Dermis blood vessel endothelial cell (primary cell): ENCODE data around the gene S100A16. TPM values are rescaled to one million over a fixed set of nuclear protein-coding genes. Genes with fewer than 3 reads are reported as not detected.

Experiments used
- DNase-seq: peaks from one replicate; pipeline ENCODE4 v3.0.0; 2010
- total RNA-seq: library from RNA; depleted of rRNA; stranded (reverse); fragments of >200 nt; gene quantifications from 2 replicates; pipeline ENCODE4 v1.2.3, GENCODE V29; 2014

Gene S100A16
- total RNA-seq, 1 donor from 2014 or later = 581 TPM

- no peak for DNase-seq
These were observed 23.4 kb upstream of the S100A16 start for GRCh38 chr1:153636312-153636711.

- DNase-seq = no peak
These were observed 22.9 kb upstream of the S100A16 start for GRCh38 chr1:153635872-153636271.

DNA sequence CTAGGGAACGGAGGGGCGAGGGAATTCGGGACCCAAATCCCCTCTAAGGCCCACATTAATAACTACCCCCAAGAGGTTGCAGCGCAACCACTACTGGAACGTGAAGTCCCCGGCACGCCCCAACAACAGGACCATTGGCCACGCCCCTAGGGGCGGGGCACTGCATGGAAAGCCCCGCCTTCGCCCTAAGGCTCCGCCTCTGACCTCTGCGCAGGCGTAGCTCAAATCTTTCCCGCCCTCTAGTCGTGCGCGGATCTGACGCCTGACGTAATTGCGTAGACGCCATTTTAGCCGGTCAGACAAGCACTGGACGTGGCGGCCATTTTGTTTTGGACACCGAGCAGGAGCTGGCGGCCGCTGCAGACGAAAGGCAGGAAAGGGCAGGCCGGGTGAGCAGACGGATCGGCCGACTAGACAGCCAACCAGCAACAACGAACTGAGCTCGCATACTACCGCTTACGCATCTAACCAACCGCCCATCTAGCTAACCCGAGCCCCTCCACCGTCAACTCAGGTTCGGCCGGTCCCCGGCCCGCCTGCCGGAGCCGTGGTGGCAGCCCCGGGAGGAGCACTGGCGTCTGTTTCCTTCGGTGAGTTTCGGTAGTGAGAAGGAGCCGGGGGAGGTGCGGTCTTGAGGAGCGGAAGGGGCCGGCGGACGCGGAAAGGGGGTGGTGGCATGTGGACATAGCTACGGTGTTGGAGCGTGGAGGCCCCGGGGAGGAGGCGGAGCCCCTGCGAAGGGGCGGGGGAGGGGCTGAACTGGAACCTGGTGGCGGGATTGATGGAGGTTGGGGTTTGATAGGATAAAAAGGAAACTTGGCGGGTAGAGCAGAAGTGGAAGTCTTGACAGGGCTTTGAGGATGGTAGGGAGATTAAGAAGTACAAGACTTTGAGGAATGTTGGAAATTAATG, 21.1 kb upstream of the S100A16 start, which contains the start of gene CHTOP:
CHTOP (plus strand) TSS at position 313 of the 912 bp plus-strand sequence. CDS start 2,523 bp downstream, outside the sequence.
- peak; percentile 100 for DNase-seq

GRCh38 chr1:153633161-153633753, 20.3 kb upstream of the S100A16 start:
- no peak for DNase-seq

DNA sequence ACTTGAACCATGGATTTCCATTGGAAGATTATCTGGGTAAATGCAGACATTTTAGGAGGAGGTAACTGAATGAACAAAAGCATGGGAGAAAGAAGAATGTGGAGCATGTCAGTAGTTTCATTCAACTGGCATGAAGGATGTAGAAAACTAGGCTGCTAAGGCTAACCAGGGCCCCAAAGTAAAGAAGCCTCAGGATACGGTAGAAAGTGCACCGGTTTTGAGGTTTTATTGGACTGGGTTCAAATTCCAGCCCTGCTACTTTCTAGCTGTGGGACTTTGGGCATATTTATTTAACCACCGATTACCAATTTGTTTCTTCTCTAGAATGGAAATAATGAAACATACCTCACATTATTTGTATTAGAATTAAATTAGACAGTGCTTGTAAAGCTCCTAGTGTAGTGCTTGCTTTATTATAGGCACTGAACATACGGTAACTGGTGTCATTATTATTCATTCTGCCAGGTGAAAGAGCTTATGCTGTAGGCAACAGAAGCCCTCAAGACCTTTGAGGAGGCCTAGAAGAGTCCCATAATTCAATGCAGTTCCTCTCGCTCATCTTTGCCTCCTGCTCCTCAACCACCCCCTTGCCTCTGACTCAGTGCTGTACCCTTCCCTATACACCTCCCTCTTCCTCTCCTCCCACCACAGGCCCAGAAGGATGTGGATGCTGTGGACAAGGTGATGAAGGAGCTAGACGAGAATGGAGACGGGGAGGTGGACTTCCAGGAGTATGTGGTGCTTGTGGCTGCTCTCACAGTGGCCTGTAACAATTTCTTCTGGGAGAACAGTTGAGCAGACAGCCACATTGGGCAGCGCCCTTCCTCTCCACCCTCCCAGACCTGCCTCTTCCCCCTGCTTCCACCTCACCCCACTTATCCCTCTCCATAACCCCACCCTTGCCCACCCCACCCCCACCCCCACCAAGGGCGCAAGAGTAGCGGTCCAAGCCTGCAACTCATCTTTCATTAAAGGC, 18.4 kb upstream of the S100A16 start:
- no peak for DNase-seq

GRCh38 chr1:153630384-153630783, 17.4 kb upstream of the S100A16 start:
- DNase-seq = no peak

GRCh38 chr1:153629971-153630370, 17.0 kb upstream of the S100A16 start:
- no peak for DNase-seq

- DNase-seq = no peak
These were observed 16.4 kb upstream of the S100A16 start for GRCh38 chr1:153629343-153629665.

GRCh38 chr1:153628638-153629342, 15.9 kb upstream of the S100A16 start:
- no peak for DNase-seq

DNA sequence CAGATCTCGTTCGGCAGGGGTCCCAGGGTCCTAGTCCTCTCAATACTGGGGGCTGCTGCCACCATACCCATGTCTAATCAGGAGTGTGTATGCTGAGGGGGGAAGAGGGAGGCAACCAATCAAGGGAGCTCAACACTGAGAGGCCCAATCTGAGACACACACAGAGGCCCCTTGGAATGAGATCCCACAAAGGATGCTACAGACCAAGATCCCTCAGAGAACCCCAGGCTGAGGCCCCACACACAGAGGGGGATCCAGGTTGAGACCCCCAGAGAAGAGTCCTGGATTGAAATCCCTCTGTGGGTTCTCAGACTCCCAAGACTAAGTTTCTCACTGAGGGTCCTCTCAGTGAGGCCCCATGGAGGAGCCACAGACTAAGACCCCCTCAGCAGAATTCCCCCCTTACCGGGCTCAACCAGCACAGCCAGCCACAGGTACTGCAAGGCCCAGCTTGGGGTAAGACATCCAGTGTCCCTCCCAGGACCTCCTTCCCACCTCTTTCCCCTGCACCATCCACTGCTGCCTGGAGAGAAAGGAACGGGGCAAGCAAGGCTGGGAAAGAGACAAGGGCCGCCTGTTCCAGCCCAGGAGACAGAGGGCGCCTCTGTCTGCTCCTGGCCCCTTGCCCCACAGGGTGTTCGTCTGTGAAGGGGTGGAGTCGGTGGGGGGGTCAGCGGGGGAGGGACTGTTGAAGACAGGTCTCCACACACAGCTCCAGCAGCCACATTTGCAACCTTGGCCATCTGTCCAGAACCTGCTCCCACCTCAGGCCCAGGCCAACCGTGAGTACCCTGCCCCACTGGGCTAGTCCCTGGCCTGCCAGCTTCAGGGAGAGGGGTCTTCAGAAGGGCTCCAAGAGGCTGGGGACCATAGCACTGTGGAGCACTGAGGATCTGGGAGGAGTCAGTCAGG, 15.0 kb upstream of the S100A16 start, which contains the start of gene S100A1:
S100A1 (plus strand) TSS at position 720 of the 912 bp plus-strand sequence. CDS start 2,088 bp downstream, outside the sequence.
- DNase-seq = no peak

DNA sequence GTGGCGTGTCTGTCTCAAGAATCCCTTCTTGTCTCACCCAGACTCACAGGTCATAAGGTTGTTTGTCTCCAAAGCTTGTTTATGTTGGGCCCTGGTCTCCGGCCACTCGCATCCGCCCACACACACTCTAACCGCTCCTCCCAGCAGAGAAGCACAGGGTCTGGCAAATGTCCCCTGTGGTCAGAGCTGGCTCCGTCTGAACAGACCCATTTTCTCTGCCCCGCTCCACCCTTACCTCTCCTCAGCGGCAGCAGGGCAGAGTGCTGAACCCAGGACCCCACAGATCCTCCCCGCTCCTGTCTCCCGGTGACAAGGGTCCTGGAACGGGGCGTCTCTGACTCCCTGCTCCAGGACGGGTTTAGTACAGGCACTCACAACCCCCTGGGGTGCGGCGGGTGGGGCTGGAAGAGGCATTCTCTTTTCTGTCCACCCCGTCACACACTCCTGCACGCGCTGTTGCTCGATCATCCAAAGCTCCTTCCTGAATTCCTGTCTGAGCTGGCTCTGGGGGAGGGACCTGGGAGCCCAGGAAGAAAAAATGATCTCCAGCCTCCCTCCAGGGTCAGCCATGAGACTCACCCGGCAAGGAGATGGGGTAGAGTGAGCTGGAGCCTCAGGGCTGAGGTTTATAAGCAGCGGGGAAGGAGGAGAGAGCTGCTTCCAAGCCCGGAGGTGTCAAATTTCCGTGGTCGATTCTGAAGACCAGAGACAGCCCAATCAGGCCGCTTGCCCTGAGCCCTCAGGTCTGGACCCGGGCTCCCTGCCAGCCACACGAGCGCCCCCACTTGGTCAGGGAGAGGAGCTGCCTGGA, 14.2 kb upstream of the S100A16 start, which contains the start of gene S100A13:
S100A13 (minus strand) TSS at position 602 of the 811 bp plus-strand sequence. CDS start 1,033 bp downstream, outside the sequence.
- DNase-seq = peak; percentile 97

DNA sequence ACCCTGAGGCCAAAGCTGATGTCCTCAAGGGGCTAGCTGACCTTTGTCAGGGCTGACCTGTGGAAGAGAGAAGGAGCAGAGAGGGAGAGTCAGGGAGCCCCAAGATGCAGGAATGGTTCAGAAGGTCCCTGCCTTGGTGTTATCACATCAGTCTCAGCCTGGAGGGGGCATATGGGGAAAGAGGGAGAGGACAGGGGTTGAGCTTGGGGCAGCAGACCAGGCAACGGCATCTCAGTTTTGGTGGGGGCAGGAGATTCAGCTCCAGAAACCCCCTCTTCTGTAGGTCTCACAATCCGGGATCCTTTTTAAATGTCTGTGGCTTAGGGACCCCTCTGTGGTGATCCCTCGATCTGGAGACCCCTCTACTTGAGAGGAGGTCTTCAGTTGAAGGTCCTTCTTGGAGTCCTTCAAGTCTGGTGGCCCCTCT, 13.6 kb upstream of the S100A16 start:
- DNase-seq = no peak

GRCh38 chr1:153624965-153625611, 12.2 kb upstream of the S100A16 start:
- DNase-seq = no peak

DNA sequence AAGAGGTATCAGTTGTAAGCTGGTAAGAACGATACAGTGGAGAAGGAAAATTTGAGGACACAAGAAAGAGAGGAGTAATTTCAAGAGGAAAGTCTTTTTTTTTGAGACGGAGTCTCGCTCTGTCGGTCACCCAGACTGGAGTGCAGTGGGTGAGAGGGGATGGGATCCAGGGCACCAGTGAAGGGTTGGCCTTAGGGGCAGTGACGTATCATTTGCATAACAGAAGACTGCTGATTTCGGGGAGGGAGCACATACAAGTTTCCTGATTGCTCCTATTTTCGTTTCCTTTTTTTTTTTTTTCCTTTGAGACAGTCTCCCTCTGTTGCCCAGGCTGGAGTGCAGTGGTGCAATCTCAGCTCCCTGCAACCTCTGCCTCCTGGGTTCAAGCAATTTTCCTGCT, 10.2 kb upstream of the S100A16 start:
- DNase-seq = no peak

GRCh38 chr1:153619171-153619570, 6.2 kb upstream of the S100A16 start:
- DNase-seq = no peak

DNA sequence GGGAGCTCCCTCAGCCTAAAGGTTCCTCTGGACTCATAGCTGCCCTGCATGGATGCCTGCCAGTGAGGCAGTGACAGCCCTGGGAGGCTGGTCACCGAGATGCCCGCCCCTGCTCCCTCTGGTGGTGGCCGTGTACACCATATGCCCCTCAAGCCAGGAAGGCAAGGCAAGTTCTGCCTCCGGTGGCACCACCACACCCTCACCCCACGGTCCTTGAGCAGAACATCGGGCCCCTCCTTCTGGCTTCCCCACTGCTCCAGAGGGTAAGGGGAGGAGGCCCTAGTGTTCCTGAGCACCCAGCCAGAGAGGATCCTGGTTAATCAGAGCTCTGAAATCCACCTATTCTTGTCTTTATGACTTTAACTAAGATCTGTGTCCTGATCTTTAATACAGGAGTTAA, 4.7 kb upstream of the S100A16 start:
- DNase-seq = no peak

- no peak for DNase-seq
These were observed 4.0 kb upstream of the S100A16 start for GRCh38 chr1:153616917-153617311.

DNA sequence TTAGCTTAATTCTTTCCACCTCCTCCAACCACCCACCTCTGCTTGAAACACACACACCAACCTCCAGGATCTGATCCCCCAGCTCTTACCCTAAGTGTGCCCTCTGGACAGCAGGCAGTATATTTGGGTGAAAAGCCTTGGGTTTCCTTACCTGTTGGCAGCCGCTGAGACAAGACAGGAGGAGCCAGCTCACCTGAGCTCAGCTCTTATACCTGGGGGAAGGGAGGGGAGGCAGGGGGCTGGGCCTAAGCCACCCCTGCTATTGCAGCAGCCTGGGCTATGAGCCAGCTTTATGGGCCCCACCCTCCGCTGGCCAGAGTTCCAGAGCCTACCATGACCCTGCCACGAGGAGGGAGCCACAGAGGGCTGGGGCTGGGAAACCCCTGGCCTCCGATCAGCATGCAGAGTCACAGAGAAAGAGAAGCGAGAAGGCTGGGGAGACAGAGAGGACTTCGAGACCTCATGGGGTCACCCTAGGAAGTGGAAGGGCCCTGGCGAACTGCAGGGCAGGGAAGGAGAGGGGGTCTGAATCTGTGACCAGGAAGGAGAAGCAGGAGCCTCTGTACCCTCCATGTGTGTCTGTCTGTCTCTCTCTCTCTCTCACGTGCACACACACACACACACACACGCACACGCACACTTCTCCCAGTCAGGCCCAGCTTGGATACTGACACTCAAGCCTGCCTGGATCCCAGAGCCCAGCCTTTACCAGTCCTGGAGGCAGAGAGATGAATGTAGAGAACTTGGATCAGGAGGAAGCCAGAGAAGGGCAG, 3.4 kb upstream of the S100A16 start, which contains the start of gene S100A14:
S100A14 (minus strand) TSS at position 182 of the 773 bp plus-strand sequence. CDS start 467 bp downstream, outside the sequence.
- DNase-seq = no peak
